GM13976 (cell line): ENCODE data around the gene ABCC12.

Source experiments
- DNase-seq: peaks from one replicate; pipeline ENCODE4 v3.0.0; 2012; ENCODE audit warnings: low spot score
- CTCF ChIP-seq: IDR thresholded peaks from 2 replicates; pipeline ENCODE4 v1.5.1; 2012; ENCODE audit warnings: borderline replicate concordance, mild to moderate bottlenecking; ENCODE audit not compliant: insufficient read depth; ENCODE audit errors: extremely low read depth, missing control alignments, control extremely low read depth
- in situ Hi-C: fragments of 300-500 bp; cut with MboI; formaldehyde crosslinking; loops from one replicate; pipeline ENCODE4 v1.12.0; 2022; ENCODE audit warnings: low sequenced_read_pairs, mixed read lengths, inconsistent platforms; ENCODE audit not compliant: unreplicated experiment

ABCC12 gene

DNA sequence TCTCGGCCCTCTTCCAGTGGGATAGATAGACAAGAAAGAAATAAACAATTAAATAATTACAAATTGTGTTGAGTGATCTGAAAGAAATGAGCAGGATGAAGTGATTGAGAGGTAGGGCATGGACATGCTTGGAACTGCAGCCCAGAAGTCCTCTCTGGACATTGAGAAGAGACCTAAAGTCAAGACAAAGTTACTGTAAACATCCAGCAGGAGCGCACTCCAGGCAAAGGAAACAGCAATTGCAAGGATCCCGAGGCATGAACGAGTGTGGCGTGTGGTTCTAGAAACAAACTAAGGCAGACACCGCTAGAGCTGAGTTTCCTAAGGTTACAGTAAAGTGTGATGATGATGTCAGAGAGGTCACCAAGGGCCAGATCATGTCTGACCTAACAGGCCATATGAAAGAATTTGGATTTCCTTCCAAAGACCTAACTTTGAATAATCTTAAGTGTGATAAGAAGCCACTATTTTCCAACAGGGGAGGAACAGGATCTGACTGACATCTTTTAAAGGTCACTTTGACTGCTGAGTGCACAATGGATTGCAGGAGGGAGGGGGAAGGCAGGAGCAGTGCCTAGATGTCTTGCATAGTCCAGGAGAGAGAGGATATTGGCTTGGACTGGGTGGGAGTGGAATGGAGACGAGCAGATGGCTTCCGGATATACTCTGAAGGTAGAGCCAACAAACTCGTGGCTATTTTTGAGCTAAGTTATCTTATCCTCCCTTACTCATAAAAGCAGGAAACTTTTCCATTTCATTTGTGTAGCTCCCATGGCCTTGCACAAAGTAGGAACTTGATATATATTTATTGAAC is 19.0 kb downstream of the ABCC12 start:
- TF ChIP-seq CTCF, result no peak
- DNase-seq, result no peak
- in situ Hi-C loops, result loop anchor here (10.0 kb wide), 1 partner anchor 58 kb away; no protein-coding TSS in a partner anchor

DNA sequence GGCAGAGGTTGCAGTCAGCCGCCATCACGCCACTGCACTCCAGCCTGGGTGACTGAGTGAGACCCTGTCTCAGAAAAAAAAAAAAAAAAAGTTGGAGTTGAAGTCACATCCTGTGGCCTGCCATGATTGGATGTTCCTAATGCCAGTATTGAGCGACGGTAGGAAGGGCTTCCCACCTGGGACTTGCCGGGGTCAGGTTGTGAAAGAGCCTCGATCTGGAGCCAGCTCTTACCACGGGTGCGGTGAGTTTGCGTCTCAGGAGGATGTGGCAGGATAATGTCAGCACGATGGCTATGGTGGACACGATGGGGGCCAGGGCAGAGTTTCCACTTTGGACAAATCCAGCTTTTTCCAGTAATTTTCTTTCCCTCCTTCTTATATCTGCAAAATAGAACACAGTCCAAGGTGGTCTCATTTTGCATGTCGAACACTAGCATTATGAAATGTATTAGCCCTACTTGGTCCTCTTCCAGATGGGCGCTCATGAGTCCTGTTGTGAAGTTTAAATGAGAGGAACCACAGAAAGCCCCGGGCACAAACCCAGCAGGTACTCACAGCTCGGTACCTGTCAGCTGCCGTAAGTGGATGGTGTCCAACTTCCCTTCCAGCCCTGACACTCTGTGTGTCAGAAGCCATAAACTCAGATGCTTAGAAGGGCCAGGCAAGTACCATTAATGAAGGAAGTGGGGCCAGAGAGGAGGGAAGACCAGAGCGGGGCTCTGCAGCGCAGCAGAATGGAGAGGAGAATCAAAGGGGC is 22.2 kb downstream of the ABCC12 start:
- no peak for TF ChIP-seq CTCF

DNA sequence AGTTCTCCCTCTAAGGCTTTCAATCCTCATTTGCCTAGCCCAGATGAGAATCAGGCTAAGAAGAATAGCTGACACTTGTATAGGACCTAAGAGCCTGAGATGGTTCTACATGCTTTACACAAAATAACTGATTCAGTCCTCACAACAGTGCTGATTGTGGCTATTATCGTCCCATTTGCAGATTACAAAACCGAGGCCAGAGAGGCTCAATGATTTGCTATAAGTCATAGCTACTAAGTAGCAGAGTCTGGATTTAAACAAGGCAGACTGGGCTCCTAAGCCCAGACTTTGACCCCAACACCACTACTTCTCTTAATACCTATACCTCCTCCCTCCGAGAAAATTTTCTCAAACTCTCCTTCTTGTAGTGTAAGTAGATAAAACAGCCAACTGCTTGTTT is 23.1 kb downstream of the ABCC12 start:
- in situ Hi-C loops, result loop anchor here (10.0 kb wide), 1 partner anchor 62 kb away; no protein-coding TSS in a partner anchor
- TF ChIP-seq CTCF, result no peak

More for the DNA sequence above, 22.2 kb downstream of the ABCC12 start:
- no peak for DNase-seq
- in situ Hi-C loops, result loop anchor here (10.0 kb wide), 1 partner anchor 61 kb away; no protein-coding TSS in a partner anchor

GRCh38 chr16:48131201-48131935 is 24.4 kb downstream of the ABCC12 start:
- no peak for TF ChIP-seq CTCF
- in situ Hi-C loops, result loop anchor here (10.0 kb wide), 1 partner anchor 63 kb away; no protein-coding TSS in a partner anchor
- no peak for DNase-seq

More for the DNA sequence above, 23.1 kb downstream of the ABCC12 start:
- DNase-seq, result no peak

DNA sequence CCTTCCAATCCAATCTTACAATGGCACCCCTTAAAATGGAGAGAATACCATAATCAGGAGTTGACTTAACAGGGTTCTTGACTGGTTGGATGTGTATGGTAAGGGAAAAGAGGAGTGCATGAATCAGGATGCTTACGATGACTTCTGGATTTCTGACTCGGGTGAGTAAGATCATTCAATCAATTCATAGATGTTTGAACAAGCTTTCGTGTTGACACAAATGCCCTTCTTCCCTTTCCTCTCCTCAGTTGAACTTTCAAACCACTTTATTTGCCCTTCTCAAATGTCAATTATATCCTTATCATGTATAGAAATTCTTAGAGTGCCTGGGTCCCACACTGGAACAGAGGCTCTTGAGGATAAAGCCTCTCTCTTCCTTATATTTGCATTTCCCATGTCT is 25.9 kb downstream of the ABCC12 start:
- in situ Hi-C loops, result loop anchor here (10.0 kb wide), 1 partner anchor 65 kb away; no protein-coding TSS in a partner anchor
- no peak for TF ChIP-seq CTCF
- no peak for DNase-seq

- DNase-seq, result no peak
- in situ Hi-C loops, result no loop called here
- no peak for TF ChIP-seq CTCF
These were observed 27.0 kb downstream of the ABCC12 start for GRCh38 chr16:48128769-48129168.
